ENCODE results near the gene OR5A2.
"Not testable (repeated sequence)": the region's sequence is repeated elsewhere in the genome, so short reads cannot be mapped to it uniquely, and the experiment has no call there.

OR5A2 gene, protein sequence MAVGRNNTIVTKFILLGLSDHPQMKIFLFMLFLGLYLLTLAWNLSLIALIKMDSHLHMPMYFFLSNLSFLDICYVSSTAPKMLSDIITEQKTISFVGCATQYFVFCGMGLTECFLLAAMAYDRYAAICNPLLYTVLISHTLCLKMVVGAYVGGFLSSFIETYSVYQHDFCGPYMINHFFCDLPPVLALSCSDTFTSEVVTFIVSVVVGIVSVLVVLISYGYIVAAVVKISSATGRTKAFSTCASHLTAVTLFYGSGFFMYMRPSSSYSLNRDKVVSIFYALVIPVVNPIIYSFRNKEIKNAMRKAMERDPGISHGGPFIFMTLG

GRCh38 chr11:59426361-59427067 is at the start of gene OR5A2:
OR5A2 (minus strand) TSS chr11:59426413; CDS start chr11:59422953, 3,460 bp downstream.
- DNase-seq, result no peak

DNA sequence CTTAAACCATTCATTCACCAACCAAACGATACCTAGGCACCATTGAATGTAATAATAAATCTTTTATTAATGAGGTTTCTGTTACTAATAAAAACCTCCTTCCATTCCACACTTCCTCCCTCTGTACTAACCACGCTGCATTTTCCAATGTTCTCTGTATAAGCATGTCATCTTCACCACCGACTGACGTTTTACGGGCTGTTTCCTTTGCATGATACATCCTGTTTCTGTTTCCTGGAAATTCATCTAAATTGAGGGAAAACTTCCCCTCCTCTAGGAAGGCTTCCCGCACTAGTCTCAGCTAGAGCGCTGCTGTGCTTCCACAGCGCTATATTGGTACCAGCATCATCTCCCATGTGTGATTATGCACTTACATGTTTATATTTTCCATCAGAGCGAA is 49.0 kb upstream of the OR5A2 start:
- no peak for DNase-seq

DNA sequence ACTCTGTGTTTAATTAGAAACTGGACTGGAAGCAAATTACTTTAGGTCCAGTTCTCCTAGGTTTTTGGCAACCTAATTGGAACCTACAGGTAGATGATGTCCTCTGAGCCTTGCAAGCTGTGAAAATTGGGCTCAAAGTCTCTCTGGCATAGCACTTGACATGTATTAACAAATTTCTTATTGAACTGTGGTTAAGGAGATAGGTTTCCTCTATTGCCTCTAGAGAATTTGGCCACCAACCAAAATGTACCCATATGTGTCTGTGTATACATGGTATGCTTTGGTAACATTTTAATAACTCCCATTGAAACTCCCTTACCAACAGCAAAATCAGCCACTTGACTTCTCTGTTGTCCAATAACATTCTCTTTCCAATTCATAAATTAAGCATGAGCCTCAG is 46.8 kb upstream of the OR5A2 start, which contains the start of gene OR4D10:
Gene OR4D10 (plus strand): TSS at position 301 of the 400 bp plus-strand sequence. CDS start 4,115 bp downstream, outside the sequence.
- no peak for DNase-seq

DNA sequence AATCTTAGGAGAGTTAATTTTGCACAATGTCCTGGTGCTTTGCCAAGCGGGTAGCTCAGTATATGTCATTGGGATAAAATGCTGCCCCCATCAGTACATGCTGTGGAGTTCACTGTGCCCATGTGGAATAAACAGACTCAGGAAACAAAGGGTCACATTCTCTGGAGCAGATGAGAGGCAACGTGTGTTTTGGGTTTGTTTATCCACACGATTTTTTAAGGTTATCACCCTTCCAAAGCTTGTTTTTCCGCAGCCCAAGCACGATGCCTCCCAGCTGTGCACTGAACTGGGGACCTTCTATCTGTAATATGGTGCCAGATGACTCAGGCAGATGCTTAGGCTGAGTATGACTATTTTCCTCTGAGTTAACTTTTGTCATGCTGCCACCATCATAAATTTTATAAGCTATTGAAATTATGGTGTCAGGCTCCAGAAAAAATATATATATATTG is 37.0 kb upstream of the OR5A2 start:
- peak; percentile 56 for DNase-seq

- DNase-seq, result no peak
These were observed 33.7 kb upstream of the OR5A2 start for GRCh38 chr11:59459916-59460315.

DNA sequence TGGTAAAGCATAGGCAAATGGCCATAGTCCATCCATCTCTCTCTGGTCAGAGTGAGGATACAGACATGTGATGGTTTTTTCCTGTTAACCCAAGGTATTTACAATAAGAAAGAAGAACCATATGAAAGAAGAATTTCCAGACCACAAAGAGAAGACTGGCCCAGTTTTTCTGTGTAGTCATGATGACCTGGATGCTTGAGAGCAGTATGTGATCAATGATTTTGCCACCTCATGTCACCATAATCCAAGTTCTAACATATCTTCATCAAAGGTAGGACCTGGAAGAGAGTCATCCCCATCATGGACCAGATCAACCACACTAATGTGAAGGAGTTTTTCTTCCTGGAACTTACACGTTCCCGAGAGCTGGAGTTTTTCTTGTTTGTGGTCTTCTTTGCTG is 30.4 kb upstream of the OR5A2 start, which contains the start of gene OR4D6:
Gene OR4D6 (plus strand): TSS at position 301 of the 400 bp plus-strand sequence. CDS start 0 bp downstream, at position 301.
- no peak for DNase-seq

DNA sequence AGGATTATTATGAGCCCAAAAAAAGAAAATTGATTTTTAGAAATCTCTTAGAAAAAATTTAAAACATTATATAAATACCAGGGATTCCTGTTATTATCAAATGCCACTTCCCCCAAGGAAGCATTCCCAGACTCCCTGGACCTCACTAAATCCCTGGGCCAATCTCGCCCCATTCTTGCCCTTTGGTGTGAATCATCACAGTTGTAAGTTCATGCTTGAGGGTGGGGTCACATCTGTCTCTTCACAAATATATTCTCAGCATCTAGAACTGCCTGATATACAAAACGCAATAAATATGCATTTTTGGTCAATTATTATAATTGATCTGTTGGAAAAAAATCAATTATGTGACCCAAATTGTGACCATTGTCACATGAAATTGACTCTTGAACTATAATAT is 22.3 kb upstream of the OR5A2 start:
- DNase-seq, result no peak

DNA sequence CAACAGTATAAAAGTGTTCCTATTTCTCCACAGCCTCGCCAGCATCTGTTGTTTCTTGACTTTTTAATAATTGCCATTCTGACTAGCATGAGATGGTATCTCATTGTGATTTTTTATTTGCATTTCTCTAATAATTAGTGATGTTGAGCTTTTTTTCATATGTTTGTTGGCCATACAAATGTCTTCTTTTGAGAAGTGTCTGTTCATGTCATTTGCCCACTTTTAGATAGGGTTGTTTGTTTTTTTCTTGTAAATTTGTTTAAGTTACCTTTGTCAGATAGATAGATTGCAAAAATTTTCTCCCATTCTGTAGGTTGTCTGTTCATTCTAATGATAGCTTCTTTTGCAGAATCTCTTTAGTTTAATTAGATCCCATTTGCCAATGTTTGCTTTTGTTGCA is 19.4 kb upstream of the OR5A2 start:
- DNase-seq, result not testable (repeated sequence)

DNA sequence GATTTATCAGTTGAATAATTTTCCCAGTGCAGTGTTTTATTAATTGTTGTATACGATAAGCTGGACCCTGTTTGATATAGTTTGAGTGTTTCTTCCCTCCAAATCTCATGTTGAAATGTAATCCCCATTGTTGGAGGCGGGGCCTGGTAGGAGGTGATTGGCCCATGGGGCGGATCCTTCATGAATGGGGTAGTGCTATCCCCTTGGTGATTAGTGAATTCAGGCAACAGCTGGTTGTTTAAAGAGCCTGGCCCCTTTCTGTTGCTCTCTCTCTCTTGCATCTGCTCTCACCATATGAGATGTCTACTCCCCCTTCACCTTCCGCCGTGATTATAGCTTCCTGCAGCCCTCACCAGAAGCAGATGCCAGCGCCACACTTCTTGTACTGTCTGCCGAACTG is 11.6 kb upstream of the OR5A2 start:
- DNase-seq, result no peak

GRCh38 chr11:59436169-59436568 is 10.0 kb upstream of the OR5A2 start, which contains the start of gene OR5A1:
OR5A1 (plus strand) TSS chr11:59436469; CDS start chr11:59443169, 6,700 bp downstream.
- DNase-seq, result no peak

- DNase-seq, result peak; percentile 39
These were observed 3.8 kb upstream of the OR5A2 start for GRCh38 chr11:59429924-59430516.

DNA sequence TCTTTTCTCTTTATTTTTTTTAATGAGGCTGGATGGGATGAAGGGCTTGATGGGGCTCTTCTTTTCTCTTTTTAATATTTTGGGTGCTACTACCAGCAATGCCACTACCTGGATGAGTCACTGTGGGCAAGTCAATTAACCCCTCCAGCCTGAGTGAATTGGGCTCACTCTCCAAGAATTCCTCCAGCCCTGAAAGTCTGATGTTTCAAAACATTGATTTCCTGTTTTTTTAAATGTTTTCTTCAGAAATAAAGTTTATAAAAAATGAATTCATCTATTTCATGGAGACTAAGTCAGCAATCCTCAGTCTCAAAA is 812 bp upstream of the OR5A2 start:
- DNase-seq, result no peak

DNA sequence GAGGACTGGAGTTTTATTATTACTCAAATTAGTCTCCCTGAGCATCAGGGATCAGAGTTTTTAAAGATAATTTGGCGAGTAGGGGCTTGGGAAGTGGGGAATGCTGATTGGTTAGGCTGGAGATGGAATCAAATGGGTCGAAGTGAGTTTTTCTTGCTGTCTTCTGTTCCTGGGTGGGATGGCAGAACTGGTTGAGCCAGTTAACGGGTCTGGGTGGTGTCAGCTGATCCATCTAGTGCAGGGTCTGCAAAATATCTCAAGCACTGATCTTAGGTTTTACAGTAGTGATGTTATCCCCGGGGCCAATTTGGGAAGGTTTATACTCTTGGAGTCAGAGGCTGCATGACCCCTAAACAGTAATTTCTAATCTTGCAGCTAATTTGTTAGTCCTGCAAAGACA is 1.1 kb downstream of the OR5A2 start:
- DNase-seq, result no peak

DNA sequence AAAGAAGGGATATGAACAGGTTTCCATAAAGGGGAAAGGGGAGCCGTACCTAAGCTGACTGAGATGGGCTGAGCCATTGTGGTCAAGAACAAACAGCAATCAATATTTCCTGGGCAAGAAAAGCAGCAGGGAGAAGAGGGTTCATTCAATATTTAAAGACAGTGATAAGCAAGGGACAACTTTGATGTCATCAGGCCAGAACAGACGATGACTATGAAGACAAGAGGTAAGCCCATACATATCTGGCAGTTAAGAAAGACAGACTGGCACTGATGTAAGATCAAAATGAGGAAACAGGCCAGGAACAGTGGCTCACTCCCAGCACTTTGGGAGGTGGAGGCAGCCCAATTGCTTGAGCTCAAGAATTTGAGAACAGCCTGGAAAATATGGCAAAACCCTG is 2.4 kb downstream of the OR5A2 start:
- no peak for DNase-seq

GRCh38 chr11:59418156-59418555 is 8.1 kb downstream of the OR5A2 start:
- no peak for DNase-seq

GRCh38 chr11:59417023-59417422 is 9.2 kb downstream of the OR5A2 start:
- DNase-seq, result no peak

GRCh38 chr11:59416613-59417012 is 9.6 kb downstream of the OR5A2 start:
- no peak for DNase-seq

GRCh38 chr11:59415111-59415510 is 11.1 kb downstream of the OR5A2 start:
- no peak for DNase-seq

GRCh38 chr11:59413646-59414045 is 12.6 kb downstream of the OR5A2 start:
- no peak for DNase-seq

- no peak for DNase-seq
These were observed 22.7 kb downstream of the OR5A2 start for GRCh38 chr11:59403546-59403945.

DNA sequence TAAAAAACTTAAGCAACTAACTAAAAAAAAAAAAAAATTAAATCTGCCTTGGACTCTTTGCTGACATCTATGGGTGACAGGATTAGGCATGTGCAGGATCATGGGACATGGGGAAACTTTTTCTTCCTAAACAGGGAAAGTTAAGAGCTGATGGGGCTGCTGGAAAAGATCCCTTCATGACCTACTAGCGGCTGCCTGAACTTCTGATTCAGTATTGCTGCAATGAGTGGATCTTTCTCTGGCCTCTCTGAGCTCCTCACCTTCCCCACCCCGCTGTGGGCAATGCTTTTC is 25.0 kb downstream of the OR5A2 start:
- DNase-seq, result no peak

DNA sequence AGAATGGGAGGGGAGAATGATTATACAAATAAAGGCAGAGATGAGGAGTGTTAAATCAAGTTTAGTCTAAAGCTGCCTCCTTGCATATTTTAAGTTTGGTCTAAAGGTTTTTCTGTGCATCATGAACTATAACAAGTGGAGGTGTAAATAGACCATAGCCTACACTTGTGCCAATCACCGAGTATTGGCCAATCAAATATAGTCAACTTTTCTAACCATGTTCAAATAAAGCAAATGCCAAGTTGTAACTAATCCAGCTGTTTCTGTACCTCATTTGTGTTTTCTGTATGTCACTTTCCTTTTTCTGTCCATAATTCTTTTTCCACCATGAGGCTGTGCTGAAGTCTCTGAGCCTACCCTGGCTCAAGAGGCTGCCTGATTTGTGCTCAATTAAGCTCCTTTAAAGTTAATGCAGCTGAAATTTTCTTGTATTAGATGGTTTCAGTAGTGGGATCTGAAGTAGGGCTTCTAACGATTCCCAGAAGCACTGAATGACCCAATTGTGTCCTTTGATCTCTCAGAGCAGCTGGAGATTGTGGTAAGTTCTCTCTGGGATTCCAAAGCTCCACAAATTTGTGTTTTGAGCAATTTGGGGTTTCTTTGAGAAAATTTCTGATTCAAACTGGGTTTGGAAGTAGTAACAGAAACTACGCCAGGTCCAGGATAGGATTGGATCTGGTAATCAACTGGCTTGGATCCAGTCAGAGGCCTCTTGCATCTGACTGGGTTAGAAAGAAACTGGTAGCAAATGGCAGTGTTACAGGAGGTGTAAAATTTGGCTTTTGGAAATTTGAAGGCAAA is 25.6 kb downstream of the OR5A2 start:
- DNase-seq, result no peak

DNA sequence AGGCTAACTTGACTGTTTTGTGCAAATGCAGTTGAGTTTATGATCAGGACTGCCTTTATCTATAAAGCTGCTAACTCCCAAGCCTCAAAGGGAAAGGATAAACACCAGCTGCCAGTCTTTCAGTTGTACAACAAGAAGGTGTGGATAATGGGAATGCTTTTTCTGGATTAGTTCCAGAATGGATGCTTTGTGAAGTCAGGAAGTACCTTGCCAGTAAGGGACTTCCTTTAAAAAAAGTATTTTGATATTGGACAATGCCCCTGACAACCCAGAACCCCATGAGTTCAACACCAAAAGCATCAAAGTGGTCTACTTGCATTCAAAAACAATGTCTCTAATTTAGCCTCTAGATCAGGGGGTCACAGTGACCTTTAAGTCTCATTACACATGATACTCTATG is 32.0 kb downstream of the OR5A2 start:
- DNase-seq, result no peak

Measured in HCEC 1CT (cell line).